Fibroblast of skin of right quadriceps (primary cell): Measurements from ENCODE around the gene FTH1.
"Not testable (repeated sequence)": the region's sequence is repeated elsewhere in the genome, so short reads cannot be mapped to it uniquely, and the experiment has no call there.

ENCODE experiments used
- DNase-seq: peaks from one replicate; pipeline ENCODE4 v3.0.0-alpha.2; 2013

The FTH1 gene

DNA sequence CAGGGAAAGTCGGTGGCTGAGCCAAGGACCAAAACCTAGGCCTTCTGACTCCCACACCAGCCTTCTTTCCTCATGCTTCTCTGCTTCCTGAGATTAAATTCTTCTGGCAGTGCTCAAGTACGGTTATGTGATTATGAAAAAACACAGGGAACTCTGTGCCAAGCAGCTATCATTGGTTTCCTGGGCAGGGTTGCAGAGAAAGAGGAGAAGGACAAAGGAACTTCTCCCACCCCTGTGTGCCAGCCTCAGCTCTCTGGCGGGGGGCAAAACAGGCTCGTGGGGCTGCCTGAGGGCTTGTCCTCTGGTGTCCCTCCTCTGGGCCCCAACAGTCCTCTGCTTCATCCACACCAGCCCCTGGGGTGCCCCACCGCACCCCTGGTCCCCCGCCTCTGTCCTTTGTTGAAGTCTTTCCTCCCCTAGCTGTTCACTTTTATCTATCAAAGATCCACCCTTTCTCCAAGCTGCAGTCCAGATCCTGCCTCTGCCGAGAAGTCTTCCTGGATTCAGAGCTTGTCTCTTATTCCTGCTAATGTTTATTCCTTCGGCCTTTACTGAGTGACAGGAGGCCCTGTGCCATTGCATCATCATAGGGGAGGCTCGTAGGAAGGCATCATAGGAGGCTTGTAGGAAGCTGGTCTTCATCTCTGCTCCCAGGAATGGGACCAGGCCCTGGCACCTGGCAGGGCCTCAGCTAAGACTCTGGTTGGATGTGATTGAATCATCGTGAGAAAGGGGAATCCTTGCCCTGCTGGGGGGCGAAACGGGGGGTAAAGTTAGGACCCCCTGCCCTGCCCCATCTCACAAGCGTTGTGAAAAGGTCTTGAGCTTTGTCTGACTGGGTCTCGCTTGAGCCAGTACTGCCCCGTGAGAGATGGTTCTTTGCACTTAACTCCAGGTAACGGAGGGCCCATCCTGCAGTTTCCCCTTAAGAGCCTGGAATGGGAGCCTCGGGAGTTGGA, 11.5 kb upstream of the FTH1 start:
- DNase-seq, result no peak

DNA sequence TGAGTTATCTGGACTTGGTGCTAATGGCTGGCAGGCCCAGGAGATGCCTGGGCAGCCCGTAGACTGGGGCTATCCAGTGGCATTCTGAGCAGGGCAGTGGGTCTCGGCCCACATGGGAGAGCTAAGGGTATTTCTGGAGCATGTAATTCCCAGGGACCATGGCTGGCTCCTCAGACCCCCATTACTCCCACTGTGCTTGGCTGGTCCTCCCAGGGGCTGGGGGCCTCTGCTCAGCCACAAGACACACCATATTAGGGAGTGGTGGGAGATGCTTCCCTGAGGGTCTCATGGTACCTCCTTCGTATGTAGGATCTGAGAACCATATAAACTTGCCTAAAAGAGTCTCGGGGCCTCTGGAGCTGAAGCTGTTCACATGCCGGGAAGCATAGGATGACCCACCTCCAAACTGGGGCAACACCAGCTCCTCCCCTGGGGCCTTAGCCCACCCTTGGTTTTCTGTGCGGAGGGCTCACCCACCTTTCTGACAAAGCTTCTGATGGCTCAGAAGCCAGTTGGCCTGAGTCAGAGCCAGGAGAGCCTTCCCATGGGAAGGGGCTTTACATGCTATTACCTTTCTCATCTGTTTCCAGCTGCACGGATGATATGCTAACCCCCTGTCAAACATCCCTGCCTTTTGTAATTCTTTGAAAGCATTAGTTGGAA, 9.5 kb upstream of the FTH1 start:
- DNase-seq, result no peak

DNA sequence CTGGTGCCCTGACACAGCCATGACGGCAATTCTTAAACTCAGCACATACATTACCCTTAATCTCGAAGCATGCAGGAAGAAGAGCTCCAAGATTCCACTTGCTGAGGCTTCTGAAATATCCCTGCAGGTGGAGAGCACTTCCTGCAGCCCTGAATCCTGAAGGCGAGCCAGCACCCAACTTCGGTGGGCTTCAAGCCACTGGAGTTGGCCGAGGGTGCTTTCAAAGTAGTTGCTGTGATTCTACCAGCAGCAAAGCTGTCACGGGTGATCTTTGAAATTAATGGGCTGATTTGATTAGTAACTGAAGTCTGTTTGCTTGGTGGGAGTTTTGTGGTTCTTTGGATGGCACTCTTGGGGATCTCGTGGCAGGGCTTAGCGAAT, 9.0 kb upstream of the FTH1 start:
- no peak for DNase-seq

DNA sequence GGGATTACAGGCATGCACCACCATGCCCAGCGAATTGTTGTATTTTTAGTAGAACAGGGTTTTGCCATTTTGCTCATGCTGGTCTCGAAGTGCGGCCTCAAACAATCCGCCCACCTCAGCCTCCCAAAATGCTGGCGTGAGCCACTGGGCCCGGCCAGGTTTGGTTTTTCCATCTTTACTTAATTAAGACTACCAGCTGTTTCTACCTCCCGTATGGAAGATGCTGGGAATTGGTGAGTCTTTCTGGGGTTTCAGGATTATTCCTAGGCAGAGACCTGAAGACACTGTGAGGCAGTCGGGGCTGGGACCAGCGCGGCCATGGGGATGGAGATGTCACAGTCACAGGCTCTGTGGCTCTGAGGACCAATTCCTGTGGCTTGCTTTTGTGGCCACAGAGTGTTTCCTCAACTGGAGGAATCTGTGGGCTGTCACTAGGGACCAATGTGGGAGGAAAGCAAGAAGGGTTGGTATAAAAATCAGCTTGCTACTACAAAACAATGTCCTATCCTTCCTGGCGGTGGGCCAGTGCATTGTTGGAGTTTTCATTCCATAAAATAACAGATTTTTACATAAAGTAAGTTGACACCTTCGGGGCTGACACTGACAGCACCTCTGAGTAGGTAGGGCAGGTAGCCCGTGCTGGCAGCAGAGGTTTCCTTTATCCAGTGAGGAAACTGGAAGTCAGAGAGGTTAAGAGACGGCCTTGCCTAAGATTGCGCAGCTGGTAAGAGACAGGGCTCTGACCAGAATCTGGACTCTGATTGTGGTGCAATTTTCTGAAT, 8.4 kb upstream of the FTH1 start:
- DNase-seq, result no peak

DNA sequence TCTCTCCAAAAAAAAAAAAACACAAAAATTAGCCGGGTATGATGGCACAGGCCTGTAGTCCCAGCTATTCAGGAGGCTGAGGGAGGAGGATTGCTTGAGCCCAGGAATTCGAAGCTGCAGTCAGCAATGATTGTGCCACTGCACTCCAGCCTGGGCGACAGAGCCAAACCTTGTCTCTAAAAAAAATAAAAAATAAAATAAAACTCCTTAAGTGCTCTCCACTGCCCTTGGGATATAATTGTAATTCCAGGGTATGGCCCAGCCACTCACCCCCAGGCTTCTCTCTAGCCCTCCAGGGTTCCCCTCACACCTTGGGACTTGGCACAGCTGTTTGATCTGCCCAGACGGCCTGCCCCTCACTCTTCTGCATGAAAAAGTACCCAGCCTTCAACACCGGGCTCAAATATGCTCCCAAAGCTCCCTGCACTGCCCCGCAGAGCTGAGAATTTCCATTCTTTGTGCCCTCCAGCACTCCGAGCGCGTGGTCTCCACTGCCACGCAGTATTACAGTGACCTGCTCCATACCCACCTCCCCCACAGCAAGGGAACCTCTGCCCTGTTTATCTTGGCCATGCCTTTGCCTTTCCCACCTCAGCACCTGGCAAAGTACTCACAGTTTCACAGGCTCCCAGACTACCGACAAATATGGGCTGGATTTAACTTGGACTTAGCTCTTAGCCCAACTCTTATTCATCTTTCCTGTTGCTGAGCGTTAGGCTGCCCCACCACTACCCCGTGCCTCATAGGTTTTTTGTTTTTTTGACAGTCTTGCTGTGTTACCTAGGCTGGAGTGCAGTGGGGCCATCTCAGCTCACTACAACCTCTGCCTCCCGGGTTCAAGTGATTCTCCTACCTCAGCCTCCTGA, 7.6 kb upstream of the FTH1 start:
- DNase-seq, result no peak

- no peak for DNase-seq
Observed at GRCh38 chr11:61973476-61974162, 6.2 kb upstream of the FTH1 start.

DNA sequence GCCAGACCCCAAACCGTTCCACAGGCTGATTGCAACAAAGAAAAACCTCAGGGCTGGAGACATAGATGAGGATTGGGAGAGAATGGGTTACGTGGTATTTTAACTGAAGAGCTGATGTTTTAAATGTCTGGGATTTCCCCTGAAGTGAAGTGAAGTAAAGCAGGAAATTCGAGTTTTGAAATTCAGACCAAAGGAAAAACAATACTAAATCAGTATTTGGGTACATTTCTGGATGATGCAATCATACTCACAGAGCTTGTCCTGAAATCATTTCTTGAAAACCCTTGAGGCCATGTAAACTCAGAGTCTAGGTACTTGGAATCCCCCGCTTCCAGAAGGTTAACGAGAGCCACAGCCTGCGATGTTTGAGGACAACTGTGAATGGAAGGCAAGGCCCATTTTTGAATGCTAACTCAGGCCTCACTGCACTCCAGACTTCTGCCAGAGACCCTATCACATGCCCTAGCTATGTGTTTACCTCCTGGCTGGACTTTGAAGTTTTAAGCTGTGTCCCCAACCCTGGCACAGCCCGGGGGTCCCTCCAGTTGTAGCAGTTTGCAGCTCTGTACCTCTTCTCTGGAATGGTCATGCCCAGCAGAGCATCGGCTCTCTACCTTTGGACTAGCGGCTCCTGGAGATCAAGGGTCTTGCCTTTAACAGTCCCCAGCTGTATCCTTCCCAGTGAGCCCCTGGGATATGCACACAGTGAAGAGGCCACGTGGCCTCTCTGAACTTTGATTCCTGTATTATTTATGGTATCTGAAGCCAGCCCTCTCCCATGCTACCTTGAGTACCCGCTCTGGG, 5.4 kb upstream of the FTH1 start:
- DNase-seq, result peak; percentile 94

DNA sequence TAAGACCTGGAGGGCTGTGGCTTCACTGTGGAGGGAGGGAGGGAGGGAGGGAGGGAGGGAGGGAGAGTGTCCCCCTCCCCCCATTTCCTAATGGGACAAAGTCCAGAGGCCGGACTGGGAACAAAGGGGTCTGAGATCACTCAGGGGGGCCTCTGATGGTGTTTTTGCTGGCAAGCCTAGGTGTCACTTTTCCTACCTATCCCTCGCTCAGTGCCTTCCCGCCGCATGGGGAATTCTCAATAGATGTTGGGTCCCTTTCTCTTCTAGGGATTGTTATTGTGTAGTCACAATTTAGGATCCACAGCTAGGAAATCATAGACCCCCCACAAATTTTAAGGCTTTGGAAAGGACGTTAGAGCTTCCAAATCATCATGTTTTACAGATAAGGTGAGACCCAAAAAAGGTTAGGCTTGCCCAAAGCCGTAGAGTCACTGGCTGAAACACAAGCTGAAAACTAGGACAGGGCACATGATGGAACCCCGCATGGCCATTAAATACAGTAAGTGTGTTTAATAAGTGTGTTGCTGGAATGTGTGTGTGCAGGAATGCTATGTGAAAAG, 4.8 kb upstream of the FTH1 start:
- no peak for DNase-seq

DNA sequence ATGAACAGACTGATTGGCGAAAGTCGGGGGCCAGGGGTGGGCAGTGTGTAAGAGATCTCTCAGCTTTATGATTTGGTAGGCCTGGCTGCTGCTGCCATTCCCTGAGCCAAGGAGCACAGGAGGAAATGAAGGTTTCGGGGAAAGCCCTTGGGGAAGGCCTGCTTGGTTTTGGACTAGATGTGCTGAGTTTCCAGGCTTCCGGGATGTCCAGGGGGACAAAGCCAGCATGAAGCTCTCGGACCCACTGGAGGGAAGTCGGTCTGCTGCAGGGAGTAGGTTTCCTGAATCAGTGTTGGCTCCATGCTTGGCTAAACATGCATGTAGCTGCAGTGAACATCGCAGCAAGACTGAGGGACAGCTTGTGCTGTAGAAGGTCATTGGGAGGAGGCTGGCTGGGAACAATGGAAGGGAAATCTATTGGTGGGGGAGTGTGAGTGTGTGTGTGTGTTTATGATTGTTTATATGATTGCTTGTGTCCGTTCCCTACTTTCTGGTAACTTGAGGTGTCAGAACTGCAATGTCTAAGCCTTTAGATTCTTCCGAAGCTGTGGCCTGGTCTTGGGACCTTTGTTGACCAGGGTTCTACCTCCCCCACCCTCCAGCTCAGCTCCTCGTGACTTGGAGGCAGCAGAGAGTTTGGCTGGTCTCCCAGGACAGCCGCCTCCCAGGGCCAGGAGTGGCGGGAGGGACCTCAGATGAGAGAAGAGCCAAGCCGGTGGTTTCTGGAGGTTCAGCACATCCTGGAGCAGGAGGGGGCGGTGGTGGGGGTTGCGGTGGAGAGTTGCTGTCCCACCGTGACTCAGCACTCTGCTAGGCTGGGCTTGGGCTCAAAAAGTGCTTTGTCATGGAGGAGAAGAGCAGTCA, 4.0 kb upstream of the FTH1 start:
- peak; percentile 99 for DNase-seq

- DNase-seq, result peak; percentile 93
Observed at GRCh38 chr11:61969838-61970662, 2.6 kb upstream of the FTH1 start.

- no peak for DNase-seq
Observed at GRCh38 chr11:61969391-61969758, 1.9 kb upstream of the FTH1 start.

DNA sequence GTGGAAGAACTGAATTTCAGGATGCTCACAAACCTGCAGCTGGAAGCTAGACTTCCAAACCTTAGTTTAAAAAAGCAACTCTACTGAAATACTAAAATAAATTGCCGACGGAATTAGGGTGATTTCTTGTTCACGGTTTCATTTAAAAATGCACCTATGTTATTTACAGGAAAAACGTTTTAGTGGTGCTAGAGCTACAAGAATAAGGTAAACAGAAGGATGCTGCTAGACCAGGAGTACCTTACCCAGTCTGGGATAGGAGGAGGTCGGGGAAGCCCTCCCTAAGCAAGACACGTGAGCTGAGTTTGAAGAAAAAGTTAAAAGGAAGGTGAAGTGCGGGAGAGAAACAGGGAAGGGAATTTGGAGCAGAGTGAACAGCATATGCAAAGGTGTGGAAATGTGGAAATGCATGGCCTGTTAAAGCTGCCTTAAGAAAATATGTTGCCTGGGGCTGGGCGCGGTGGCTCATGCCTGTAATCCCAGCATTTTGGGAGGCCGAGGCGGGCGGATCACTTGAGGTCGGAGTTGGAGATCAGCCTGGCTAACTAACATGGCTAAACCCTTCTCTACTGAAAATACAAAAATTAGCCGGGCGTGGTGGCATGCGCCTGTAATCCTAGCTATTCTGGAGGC, 1.4 kb upstream of the FTH1 start:
- DNase-seq, result no peak

DNA sequence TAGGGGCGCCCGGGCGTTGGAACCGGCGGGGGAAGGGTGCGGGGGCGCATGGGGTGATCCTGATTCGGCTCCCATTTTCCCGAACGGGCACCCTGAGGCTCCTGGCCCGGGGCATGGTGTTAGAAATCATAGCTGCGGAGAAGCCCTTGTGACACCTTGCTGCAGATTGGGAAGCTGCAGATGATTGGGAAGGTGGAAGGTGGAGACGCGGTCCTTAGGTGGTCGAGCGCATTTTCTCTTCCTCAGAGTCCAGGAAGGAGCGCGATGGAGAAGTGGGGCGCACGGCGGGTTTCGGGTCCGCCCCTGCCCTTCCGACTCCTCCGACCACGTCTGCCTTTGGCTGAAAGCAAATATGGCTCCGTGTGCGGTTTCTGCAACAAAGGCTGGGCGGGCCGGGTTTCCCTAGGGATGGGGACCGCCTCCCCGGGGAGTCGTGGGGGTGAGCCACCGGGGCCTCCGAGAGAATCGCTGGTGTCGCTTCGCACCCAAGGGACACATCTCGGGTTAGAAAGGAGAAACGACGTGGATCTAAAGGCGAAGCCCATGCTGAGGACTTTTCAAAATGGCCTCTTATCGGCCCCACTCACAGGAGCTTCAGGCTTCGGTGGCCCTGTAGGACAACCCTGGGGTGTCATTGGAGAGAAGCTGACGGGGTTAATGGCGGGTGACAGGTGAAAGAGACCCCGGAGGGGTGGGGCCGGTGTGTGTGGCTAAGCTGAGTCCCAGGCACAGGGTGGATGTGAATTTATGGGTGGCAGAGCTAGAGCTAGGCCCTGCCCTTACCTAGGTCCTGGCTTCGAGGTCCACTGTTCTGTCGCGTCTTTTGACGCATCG, 707 bp upstream of the FTH1 start:
- no peak for DNase-seq

DNA sequence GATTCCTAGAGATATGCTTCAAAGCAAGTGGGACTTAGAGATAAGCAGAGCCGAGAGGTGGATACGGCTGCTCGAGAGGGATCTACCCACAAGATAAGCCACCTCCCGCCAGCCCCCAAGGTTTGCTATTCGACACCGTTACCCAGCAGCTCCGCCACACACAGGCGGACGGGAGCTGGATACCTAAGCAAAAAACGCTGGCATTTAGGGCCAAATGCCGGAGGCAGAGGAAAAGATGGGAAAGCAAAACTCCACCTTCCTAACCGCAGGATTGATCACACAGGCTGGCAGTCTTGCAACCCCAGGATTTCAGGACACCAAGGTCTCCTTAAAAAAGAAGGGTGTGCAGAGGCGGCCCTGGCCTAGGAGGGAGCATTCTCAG, 709 bp downstream of the FTH1 start:
- no peak for DNase-seq

- not testable (repeated sequence) for DNase-seq
Observed at GRCh38 chr11:61964666-61965271, 2.7 kb downstream of the FTH1 start.

GRCh38 chr11:61964058-61964665, 3.3 kb downstream of the FTH1 start:
- DNase-seq, result no peak
